T47D (cell line): ENCODE measurements around the gene SEC31B.
A peak's percentile ranks its signal among the peaks of the same experiment; 100 is the strongest.

ENCODE experiments used
- DNase-seq, 2 experiments: peaks; one replicate each; pipeline versions ENCODE4 v3.0.0 to v3.0.0-alpha.2; 2011 to 2012; ENCODE audit warnings: low read depth in 1 of 2, low spot score in 1 of 2
- JUND ChIP-seq: IDR thresholded peaks from 2 replicates; pipeline ENCODE4 v1.6.1; 2012; ENCODE audit warnings: low read depth
- in situ Hi-C: cut with HindIII; loops from 2 replicates; pipeline ENCODE4 v1.10.0; 2016; ENCODE audit warnings: low sequenced_read_pairs, low pct_unique_long_range_greater_than_20kb

The SEC31B gene

DNA sequence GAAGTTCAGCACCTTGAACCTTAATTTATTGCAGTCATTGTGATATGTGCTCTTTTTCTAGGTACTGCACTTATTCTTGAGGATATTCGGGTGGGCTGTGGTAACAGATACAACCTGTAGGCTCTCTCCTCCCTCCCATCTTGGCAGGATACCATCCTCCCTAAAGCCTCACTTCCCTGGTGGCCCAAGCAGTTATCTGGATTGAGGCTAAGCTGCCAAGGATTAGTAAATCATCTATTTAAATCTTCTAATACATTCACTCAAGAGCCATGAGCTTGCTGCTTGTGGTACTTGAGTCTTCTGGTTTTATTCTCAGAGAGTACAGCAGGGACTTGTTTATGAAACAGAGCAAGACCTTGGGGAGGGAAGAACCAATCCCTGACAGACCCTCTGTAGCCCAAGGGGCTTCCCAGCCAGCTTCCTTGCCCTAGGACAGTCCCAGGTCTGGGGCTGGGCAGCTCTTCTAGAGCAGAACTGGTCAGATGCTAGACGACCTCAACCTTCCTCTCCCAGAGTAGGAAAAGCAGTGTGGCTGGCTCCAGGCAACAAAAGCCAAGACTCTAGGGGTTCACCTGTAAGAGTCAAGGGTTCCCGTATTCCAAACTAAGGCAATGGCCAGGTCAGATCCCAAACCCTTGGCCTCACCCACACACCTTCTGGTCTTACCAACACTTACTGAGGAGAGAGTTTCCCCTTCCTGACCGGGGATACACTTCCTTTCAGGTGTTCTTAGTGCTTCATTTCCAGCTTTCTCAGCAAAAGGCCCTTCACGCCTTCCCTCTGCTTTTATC lies 35.6 kb downstream of the SEC31B start:
- in situ Hi-C loops = no loop called here
- no peak for DNase-seq
- TF ChIP-seq JUND = no peak

DNA sequence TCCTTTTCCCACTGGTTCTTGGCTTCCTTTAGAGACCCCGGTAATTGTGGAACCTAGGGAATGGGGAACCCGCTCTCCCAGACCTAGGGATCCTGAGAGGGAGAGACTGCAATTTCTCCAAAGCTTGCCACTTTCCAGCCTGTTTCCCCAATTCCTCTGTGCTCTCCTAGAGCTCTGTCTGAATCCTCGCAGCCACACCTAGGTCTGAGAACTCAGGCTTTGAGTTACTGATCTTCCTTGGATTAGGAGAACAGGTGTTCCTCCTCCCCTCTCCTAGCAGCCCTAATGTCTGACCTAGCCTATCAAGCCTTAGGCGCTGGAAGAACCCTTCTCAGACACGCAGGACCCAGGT lies 36.9 kb downstream of the SEC31B start:
- DNase-seq = no peak
- TF ChIP-seq JUND = no peak
- in situ Hi-C loops = no loop called here

DNA sequence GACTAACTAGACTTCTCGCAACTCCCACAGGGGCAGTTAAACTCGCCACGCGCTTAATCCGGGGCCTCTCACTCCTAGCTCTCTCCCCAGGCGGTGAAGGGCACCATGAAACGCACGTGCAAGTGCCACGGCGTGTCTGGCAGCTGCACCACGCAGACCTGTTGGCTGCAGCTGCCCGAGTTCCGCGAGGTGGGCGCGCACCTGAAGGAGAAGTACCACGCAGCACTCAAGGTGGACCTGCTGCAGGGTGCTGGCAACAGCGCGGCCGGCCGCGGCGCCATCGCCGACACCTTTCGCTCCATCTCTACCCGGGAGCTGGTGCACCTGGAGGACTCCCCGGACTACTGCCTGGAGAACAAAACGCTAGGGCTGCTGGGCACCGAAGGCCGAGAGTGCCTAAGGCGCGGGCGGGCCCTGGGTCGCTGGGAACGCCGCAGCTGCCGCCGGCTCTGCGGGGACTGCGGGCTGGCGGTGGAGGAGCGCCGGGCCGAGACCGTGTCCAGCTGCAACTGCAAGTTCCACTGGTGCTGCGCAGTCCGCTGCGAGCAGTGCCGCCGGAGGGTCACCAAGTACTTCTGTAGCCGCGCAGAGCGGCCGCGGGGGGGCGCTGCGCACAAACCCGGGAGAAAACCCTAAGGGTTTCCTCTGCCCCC lies 37.4 kb downstream of the SEC31B start:
- in situ Hi-C loops = no loop called here
- TF ChIP-seq JUND = no peak
- peak; percentile 72 to 82 for DNase-seq

DNA sequence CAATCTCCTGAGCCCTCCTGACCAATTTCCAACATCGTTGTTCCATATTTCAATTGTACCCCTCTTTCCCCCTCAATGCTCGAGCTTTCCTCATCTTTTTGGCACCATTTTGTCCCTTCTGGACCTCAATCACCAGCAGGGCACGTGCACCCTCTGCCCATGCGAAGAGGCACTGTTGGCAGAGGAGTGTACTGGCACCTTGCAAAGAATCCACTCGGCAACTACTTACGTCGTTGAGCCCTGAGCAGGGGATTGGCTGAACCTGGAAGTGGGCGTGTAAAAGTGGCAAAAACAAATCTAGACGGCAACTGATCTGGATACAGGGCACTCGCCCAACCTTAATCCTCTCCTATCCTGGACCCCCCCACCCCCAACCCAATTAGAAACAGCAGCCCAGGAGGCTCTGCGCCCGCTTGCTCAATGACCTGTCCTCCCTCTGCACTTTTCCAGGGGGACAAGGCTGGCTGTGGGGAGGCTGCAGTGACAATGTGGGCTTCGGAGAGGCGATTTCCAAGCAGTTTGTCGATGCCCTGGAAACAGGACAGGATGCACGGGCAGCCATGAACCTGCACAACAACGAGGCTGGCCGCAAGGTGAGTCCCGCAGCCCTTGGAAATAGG lies 38.1 kb downstream of the SEC31B start:
- in situ Hi-C loops = no loop called here

DNA sequence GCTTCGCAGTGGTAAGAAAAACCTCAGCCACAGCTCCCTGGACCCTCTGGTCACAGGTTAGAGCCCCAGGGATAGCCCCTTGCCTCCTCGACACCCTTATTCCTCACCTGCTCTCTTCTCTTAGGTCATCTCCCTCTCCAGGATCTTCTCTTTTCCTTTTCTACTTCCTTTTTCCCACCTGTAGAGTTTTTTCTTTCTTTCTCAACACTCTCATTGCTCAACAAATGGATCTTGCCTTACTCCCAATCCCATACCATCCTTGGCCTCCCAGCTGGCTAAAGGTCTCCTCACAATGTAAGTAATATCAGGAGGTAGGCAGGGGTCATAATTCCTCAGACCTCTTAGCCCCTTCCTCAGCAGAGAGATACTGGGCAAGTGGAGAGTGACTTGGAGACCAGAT lies 39.7 kb downstream of the SEC31B start:
- in situ Hi-C loops = no loop called here
- TF ChIP-seq JUND = no peak

More for the DNA sequence above, 38.1 kb downstream of the SEC31B start:
- DNase-seq = peak; percentile 85 to 95
- TF ChIP-seq JUND = no peak

DNA sequence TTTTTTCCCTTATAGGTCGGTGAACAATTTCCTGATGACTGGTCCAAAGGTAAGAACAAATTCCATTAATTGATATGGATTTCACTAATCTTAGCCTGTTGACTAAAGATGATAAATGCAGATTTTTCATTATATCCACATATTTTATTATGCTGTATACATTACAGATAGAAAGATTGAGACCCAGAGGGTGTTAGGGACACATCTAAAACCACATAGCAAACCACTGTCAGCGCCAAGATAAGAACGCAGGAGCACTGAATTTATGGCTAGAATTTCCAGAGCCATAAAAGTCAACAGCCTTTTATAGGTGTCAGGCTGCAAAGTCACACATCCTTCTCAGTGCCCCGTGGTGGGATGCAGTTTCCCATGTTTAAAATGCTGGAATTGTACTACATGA lies 40.6 kb downstream of the SEC31B start:
- no peak for TF ChIP-seq JUND
- no peak for DNase-seq
- in situ Hi-C loops = no loop called here

More for the DNA sequence above, 39.7 kb downstream of the SEC31B start:
- no peak for DNase-seq

DNA sequence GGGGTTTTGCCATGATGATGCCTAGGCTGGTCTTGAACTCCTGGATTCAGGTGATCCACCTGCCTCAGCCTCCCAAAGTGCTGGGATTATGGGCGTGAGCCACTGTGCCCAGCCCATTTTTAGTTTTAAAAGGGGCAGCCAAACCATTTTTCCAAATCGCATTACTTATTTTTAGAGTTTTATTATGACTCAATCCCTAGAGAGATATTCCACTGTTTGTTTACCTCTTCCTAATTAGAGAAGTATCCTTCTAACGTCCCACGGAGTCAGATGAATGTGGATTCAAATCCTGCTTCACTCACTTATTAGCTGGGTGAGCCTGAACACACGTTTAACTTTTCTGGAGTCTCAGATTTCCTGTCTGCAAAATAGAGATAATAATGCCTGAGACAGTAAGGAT lies 41.7 kb downstream of the SEC31B start:
- in situ Hi-C loops = no loop called here
- no peak for TF ChIP-seq JUND
- DNase-seq = no peak

DNA sequence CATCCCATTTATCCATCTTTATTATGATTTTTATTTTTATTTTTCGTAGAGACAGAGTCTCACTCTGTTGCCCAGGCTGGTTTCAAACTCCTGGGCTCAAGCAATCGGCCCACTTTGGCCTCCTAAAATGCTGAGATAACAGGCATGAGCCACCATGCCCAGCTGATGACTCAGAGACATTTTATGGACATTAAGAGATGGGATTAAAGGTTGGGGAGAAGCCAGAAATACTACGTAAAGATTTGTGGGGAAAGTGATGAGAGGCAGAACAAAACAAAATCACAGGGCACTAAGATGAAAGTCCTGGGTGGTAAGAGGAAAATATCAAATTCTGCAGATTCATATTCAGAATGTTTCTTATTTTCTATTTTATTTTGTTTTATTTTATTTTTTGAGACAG lies 49.3 kb downstream of the SEC31B start:
- no peak for TF ChIP-seq JUND
- no peak for DNase-seq
- in situ Hi-C loops = no loop called here

DNA sequence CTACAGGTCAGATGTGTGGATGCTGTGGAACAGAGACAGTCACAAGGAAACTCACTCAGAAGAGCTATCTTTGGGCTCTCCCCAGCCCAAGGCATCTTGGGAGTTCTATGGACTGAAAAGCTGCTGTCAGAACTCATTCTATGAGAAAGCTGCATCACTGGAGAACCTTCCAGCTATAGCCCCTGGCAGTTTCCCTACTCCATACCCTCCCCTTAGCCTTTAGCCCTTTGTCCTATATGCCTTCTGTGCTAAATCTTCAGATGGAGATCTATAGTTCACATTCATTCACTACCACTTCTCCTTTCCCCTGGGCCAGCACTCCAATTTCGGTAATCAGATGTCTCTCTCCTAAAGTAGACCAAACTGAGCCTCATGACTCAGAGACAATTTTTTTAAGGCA lies 49.9 kb downstream of the SEC31B start:
- DNase-seq = no peak
- in situ Hi-C loops = no loop called here
- TF ChIP-seq JUND = no peak

DNA sequence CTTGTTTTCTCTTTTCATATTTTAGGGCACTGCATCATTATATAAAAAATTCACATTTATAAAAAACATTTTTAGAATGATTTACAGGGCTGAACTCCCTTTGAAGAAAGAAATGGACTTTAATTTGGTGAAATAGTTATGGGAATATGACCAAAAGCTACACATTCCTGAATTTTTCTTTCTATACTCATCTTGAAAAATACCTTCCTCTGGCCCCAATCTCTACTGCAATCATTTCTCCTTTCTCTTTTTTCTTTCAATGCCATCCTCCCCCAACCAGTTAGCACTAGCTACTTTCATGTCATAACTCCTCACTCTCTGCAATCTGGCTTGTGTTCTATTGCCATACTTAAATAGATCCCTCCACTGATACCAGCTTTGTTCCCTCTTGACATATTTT lies 50.7 kb downstream of the SEC31B start:
- in situ Hi-C loops = no loop called here
- no peak for TF ChIP-seq JUND
- DNase-seq = no peak

DNA sequence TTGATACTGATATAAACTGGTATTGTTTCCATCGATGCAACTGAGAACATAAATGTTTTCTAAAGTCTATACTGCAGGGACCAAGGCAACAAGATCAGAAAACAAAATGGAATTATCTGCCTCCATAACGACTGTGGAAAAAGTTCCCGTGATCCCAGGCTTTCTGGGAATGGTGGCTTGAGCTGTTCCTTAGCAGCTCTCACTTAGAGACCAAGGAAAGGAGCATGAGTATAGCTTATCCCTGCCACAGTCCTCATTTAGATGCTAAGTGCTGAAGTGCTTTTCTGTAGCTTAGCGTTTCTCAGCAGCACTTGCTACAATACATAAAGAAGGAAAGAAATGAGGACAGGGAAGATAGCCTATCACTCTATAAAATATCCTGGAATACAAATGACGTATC lies 51.3 kb downstream of the SEC31B start:
- no peak for DNase-seq
- TF ChIP-seq JUND = no peak
- in situ Hi-C loops = no loop called here

DNA sequence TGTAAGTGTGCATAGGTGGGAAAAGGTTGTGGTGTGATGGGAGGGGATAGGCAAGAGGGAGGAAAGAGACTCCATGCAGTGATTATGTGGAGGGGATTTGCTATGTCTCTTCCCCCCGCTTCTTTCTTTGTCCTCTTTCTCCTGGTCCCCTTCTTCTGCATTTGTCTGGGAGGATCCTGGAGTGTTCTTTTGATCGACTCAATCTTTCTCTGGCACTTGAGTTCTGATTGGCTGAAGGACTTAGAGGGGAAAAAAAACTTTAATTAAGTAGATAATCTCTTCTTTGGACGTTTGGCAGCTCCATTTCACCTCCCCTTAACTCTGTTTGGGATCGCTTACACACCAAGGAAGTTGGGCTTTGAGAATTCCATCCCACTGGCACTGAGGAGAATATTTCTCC lies 57.0 kb downstream of the SEC31B start, which contains the start of gene WNT8B:
TSS of gene WNT8B (plus strand) at position 301 of the 400 bp plus-strand sequence. CDS start 160 bp downstream, outside the sequence.
- in situ Hi-C loops = no loop called here
- TF ChIP-seq JUND = no peak
- no peak for DNase-seq

DNA sequence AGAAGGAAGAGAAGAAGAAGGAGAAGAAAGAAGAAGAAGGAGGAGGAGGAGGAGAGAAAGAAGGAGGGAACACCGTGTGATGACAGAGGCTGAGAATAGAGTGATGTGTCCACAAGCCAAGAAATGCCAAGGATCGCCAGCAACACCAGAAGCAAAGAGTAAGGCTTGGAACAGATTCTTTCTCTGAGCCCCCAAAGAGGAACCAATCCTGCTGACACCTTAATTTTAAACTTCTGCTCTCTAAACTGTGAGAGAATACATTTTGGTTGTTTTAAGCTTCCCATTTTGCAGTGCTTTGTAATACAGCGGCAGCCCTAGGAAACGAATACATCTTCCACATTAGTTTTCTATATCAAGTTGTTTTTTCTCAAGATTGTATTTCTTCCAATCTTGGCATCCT lies 70.7 kb downstream of the SEC31B start:
- no peak for DNase-seq
- TF ChIP-seq JUND = no peak
- in situ Hi-C loops = no loop called here
